NCI-H2196 treated with DMSO at 0.1 percent for 48 hours (cell line): Measurements from ENCODE around the gene CHAT.

Experiments
- DNase-seq: peaks from one replicate; lab custom pipeline; 2025; ENCODE audit not compliant: unreplicated experiment; lab: John Stamatoyannopoulos, UW

The CHAT gene

DNA sequence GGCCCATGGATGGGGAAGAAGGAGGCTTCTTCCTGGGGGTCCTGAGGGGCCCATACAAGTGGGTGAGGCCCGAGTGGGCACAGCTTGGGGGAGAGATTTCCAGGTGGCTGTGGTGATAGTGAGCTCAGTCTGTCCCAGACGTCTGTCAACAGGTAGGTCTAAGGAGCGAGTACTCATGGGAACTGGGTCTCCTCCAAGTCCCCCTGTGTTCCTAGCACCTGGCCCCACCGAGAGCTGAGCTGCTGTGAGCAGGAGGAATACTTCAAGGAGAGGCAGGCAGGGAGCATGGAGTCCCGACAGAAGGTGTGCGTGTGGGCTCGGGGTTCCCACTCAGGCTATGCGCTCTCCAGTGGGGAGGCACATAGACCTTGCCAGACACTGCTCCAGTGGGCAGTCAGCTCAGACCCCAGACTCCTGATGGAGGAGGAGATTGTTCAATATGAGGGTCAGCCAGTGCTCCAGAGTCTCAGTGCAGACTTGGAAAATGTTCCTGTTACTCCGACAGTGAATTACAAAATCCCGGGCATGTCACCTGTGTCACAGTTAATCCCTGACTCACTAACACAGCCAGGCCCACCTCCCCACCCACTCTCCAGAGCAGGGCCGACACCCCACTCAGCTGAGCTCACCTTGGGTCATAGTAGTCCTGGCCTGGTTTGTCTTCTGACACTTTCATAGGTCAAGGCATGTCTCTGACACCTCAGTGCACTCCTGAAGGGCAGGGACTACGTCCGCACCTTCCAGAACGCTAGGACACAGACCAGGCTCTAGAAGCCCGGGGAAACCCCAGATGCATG is 37.4 kb downstream of the CHAT start:
- DNase-seq, result no peak

DNA sequence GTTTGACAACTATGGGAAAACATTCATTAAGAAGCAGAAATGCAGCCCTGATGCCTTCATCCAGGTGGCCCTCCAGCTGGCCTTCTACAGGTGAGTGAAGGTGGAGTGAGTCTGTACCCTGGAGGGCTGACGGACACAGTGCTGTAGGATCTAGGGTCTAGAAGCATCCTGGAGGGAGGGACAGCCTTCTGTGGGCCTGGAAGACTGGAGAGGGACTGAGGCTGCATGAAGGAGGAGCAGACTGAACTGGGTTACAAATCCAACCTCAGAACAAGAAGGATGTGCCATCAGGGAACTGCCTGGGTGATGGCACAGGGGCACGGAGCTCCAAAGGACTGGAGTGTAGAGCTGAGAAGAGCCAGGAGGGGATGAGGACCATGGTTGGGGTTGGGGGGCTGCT is 38.1 kb downstream of the CHAT start:
- DNase-seq, result no peak

GRCh38 chr10:49652421-49653272 is 38.8 kb downstream of the CHAT start:
- DNase-seq, result no peak

- DNase-seq, result no peak
Observed at GRCh38 chr10:49653273-49653929, 39.6 kb downstream of the CHAT start.

GRCh38 chr10:49654036-49654693 is 40.3 kb downstream of the CHAT start:
- DNase-seq, result no peak

DNA sequence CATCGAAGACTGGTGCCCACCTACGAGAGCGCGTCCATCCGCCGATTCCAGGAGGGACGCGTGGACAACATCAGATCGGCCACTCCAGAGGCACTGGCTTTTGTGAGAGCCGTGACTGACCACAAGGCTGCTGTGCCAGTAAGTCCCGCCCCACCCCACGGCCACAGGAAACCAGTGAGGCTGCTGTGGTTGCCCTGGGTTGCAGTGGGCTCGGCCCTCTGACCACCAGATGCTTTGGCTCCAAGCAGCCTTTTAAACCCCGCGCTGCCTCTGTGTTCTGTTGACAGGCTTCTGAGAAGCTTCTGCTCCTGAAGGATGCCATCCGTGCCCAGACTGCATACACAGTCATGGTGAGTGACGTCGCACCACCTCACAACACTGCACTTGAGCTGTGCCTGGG is 41.3 kb downstream of the CHAT start:
- DNase-seq, result no peak

DNA sequence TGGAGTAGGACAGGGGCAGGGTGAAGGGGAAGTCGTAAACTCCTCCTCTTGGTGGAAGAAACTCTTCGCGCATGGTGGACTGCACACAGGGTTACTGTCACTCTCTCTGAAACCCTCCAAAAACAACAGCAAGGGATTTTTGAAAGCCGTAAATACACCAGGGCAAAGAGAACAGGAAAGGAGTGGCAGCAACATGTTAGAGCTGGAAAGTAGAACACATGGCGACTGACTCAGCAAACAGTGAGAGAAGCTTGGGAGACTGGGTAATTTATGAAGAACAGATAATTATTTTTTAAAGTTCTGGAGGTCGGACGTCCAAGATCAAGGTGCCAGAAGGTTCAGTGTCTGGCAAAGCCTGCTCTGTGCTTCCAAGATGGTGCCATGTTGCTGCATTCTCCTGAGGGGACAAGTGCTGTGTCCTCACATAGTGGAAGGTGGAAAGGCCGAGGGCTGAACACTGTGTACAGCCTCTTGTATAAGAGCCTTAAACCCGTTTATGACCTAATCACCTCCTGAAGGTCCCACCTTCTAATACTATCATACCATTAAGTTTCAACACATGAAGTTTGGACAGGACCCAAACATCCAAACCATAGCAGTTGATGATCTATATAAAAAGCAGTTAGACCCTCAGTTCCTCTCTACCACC is 43.1 kb downstream of the CHAT start:
- DNase-seq, result no peak

DNA sequence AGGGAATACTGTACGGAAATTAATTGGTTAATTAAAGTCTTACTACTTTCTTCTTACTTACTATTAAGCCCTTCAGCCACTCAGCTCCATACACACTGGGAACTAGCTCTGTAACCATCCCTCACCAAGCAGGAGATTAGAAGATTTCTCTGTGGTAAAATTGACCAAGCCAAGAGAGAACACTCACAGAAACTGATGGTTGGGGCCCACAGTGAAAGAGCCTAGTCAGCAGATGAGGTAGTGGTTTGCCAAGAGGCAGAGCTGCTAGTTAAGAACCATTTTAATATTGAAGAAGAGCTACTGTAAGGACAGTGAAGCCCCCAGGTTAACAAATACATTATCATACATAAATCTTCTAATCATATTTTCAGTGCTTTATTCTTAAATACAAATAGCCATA is 43.8 kb downstream of the CHAT start:
- DNase-seq, result no peak

DNA sequence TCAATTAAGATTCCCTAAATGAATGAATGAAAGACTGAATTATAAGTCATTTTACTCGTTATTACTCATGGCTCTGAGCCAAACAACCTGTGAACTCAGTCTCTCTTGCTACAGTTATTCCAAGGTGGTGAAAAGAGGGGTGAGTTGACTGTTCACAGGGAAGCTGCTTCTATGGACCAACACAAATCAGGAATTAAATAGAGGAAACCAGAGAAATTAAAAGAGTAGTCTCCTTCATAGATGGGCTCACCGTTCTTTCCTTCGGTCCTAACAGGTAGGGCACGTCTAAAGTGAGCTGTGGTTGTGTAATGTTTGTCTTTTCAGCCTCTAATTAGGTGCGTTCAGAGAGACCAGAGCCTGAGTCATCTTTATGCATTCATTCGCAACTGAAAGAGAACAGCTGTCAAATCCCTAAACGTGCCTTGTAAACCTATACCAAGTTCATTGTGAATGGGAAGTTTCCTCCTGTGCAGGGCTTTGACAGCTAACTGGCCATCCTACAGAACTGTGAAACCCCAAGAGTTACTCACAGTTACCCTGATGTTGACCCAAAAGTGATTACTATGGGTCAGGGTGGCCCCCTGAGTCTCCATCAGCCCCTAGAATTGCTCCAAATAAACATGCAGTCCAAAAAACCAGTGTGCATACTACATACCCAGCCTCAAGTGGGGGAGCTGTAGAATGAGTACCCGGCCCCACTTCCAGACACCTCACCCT is 47.5 kb downstream of the CHAT start:
- DNase-seq, result peak; percentile 0

DNA sequence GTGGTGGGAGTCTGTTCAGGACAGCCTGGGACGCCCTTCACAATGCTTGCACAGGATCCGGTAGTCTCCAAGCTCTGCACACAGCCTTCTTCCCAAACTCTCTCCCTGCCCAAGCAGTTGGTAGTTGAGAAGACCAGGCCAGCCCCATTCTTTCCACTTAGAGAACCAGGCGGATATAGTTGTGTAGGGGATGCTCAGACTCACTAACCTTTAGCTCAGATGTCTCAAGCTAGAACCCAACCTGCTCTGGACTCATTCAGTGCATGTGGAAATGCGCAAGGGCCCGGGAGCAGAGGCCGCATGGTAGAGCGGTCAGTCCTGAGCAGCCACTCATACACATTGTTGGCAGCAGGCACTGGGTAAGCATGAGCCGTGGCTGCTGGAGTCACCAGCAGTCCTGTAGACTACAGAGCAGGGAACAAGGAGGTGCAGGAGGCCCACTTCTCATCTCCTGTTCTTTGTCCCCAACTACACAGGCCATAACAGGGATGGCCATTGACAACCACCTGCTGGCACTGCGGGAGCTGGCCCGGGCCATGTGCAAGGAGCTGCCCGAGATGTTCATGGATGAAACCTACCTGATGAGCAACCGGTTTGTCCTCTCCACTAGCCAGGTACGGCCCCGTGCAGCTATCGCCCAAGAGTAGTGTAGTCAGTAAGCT is 48.5 kb downstream of the CHAT start:
- DNase-seq, result no peak

- no peak for DNase-seq
Observed at GRCh38 chr10:49663596-49663995, 49.8 kb downstream of the CHAT start.

- DNase-seq, result no peak
Observed at GRCh38 chr10:49664006-49664841, 50.4 kb downstream of the CHAT start.

- DNase-seq, result no peak
Observed at GRCh38 chr10:49664842-49665355, 51.1 kb downstream of the CHAT start.

GRCh38 chr10:49666054-49666615 is 52.3 kb downstream of the CHAT start:
- DNase-seq, result no peak

- no peak for DNase-seq
Observed at GRCh38 chr10:49666685-49667084, 52.8 kb downstream of the CHAT start.

- DNase-seq, result no peak
Observed at GRCh38 chr10:49667991-49668390, 54.2 kb downstream of the CHAT start.

DNA sequence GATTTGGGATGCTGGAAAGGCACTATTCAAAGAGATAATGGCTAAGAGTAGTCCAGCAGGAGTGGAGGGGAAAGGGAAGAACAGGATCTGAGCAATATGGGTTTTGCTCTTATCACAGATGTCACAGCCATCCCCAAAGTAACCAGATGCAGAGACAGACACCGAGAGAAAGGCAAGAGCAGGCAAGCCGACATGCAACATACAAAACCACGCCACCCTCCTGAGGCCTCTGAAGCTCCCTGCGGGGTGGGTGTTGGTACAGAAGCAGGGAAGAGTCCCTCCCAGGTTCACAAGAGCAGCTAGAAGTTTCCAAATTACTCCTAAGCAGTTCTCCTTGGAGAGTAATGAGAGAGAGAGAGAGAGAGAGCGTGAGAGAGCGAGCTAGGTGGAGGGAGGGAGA is 54.8 kb downstream of the CHAT start:
- no peak for DNase-seq

DNA sequence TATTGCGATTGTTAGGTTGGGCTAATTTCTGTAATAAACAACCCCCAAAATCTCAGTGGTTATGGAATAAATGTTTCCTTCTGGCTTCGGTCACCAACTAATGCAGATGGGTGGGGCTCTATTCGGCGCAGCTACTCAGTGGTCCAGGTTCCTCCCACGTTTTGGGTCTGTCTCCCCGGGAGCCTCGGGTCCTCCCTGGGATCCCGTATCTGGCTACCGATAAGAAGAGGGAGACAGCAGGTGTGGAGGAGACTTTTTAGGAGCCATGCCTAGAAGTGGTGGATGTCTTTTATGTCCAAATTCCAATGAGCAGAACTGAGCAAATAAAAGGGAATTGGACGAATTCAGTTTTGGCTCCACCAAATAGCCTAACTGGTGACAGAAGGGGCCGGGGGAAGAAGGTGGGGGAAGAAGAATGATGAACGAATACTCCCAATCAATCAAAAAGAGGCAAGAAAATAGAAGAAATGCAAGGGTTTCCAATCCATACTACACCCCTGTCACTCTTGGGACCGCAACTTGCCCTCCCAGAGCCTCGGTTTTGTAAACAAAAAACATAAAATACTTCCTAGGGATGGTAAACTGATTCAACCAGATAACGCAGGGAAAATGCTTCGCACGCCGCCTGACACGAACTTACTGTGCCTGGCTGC is 65.1 kb downstream of the CHAT start:
- no peak for DNase-seq
